Cardiac septum (tissue), 1 donor: ENCODE results near the gene B4GALT2. TPM values are rescaled to one million over a fixed set of nuclear protein-coding genes. Genes with fewer than 3 reads are reported as not detected.

Experiments used
- DNase-seq: peaks from one replicate; pipeline ENCODE4 v3.0.0-alpha.2; 2020; ENCODE audit warnings: low spot score
- intact Hi-C: fragments of 100-400 bp; cut with DNase I; formaldehyde crosslinking; loops from one replicate; pipeline ENCODE4 v1.14.0; 2022
- total RNA-seq: library from RNA; stranded (reverse); fragmentation: NEBNext Ultra II Directional; extraction: Animal tissue kit (Norgen Biotek cat#: 25700); gene quantifications from one replicate; pipeline ENCODE4 v1.2.1, GENCODE V29; 2021
- donor health status: DM: no; HTN: no; CAD: no.

Gene B4GALT2
- total RNA-seq, 1 donor from 2014 or later = 44.3 TPM

- intact Hi-C loops = loop anchor here (1.0 to 5.0 kb wide), 3 partner anchors 29 to 238 kb away; partner anchors contain the start of genes ATP6V0B, SLC6A9 and ST3GAL3
- DNase-seq = no peak
Measured at GRCh38 chr1:43945674-43946235, 33.3 kb upstream of the B4GALT2 start.

GRCh38 chr1:43946236-43947060 is 32.6 kb upstream of the B4GALT2 start, which contains the start of gene IPO13:
TSS of gene IPO13 (plus strand) at chr1:43946950. CDS start at chr1:43947601, 651 bp downstream.
- intact Hi-C loops = loop anchor here (1.0 to 5.0 kb wide), 3 partner anchors 28 to 239 kb away; partner anchors contain the start of genes ATP6V0B, SLC6A9 and ST3GAL3
- peak; percentile 98 for DNase-seq

- DNase-seq = no peak
- intact Hi-C loops = loop anchor here (5.0 kb wide), 2 partner anchors 85 to 240 kb away; partner anchors contain the start of genes SLC6A9 and ST3GAL3
Measured at GRCh38 chr1:43947061-43947873, 31.7 kb upstream of the B4GALT2 start.

GRCh38 chr1:43947874-43948437 is 31.1 kb upstream of the B4GALT2 start:
- intact Hi-C loops = loop anchor here (5.0 kb wide), 2 partner anchors 84 to 241 kb away; partner anchors contain the start of genes SLC6A9 and ST3GAL3
- no peak for DNase-seq

GRCh38 chr1:43949678-43950077 is 29.3 kb upstream of the B4GALT2 start:
- intact Hi-C loops = loop anchor here (5.0 kb wide), 2 partner anchors 83 to 242 kb away; partner anchors contain the start of genes SLC6A9 and ST3GAL3
- DNase-seq = no peak

GRCh38 chr1:43951021-43951985 is 27.7 kb upstream of the B4GALT2 start:
- DNase-seq = no peak
- intact Hi-C loops = no loop called here

GRCh38 chr1:43952731-43953346 is 26.2 kb upstream of the B4GALT2 start:
- DNase-seq = no peak
- intact Hi-C loops = no loop called here

GRCh38 chr1:43953361-43953760 is 25.6 kb upstream of the B4GALT2 start:
- intact Hi-C loops = no loop called here
- DNase-seq = no peak

- intact Hi-C loops = no loop called here
- DNase-seq = no peak
Measured at GRCh38 chr1:43954036-43954435, 25.0 kb upstream of the B4GALT2 start.

- DNase-seq = no peak
- intact Hi-C loops = no loop called here
Measured at GRCh38 chr1:43956234-43956633, 22.8 kb upstream of the B4GALT2 start.

- intact Hi-C loops = no loop called here
- no peak for DNase-seq
Measured at GRCh38 chr1:43957407-43958040, 21.5 kb upstream of the B4GALT2 start.

GRCh38 chr1:43958351-43959255 is 20.4 kb upstream of the B4GALT2 start:
- intact Hi-C loops = no loop called here
- DNase-seq = no peak

GRCh38 chr1:43960798-43961197 is 18.2 kb upstream of the B4GALT2 start:
- DNase-seq = no peak

GRCh38 chr1:43961692-43962091 is 17.3 kb upstream of the B4GALT2 start:
- no peak for DNase-seq
- intact Hi-C loops = no loop called here

More at GRCh38 chr1:43960798-43961197, 18.2 kb upstream of the B4GALT2 start:
- intact Hi-C loops = no loop called here

- intact Hi-C loops = no loop called here
- DNase-seq = no peak
Measured at GRCh38 chr1:43962324-43962723, 16.7 kb upstream of the B4GALT2 start.

- intact Hi-C loops = no loop called here
- DNase-seq = no peak
Measured at GRCh38 chr1:43963006-43963405, 16.0 kb upstream of the B4GALT2 start.
